Osteoblast (primary cell): ENCODE measurements around the gene ORMDL3. TPM values are rescaled to one million over a fixed set of nuclear protein-coding genes. Genes with fewer than 3 reads are reported as not detected.
A peak's percentile ranks its signal among the peaks of the same experiment; 100 is the strongest.

Experiments
- DNase-seq: peaks from one replicate; pipeline ENCODE4 v3.0.0; 2011; ENCODE audit warnings: low spot score, mixed read lengths; ENCODE audit not compliant: insufficient read length; ENCODE audit errors: missing footprints
- H2AFZ ChIP-seq: 2 replicates; pipeline ENCODE4 v1.6.0; 2011; ENCODE audit warnings: mild to moderate bottlenecking, low read length
- H3K27ac ChIP-seq: 2 replicates; pipeline ENCODE4 v1.5.1; 2011; ENCODE audit warnings: mild to moderate bottlenecking, low read depth, low read length, moderate library complexity
- H3K27me3 ChIP-seq: 2 replicates; pipeline ENCODE4 v1.6.0; 2012; ENCODE audit warnings: mild to moderate bottlenecking, control low read depth, inconsistent platforms, low read length, moderate library complexity; ENCODE audit not compliant: insufficient read depth
- H3K36me3 ChIP-seq: 2 replicates; pipeline ENCODE4 v1.5.1; 2011; ENCODE audit warnings: mild to moderate bottlenecking, low read length, control low read depth, moderate library complexity; ENCODE audit not compliant: insufficient read depth
- H3K4me1 ChIP-seq: 2 replicates; pipeline ENCODE4 v1.5.1; 2011; ENCODE audit warnings: mild to moderate bottlenecking, low read length, control low read depth, moderate library complexity; ENCODE audit not compliant: insufficient read depth
- H3K4me2 ChIP-seq: 2 replicates; pipeline ENCODE4 v1.6.0; 2011; ENCODE audit warnings: mild to moderate bottlenecking, low read length; ENCODE audit not compliant: insufficient read depth
- H3K4me3 ChIP-seq: fragments of 200-600 bp; sonication (generic); 3 replicates; pipeline ENCODE4 v1.5.1; 2012; ENCODE audit warnings: mild to moderate bottlenecking, low read length, inconsistent platforms; ENCODE audit not compliant: insufficient read depth
- H3K79me2 ChIP-seq: 2 replicates; pipeline ENCODE4 v1.6.0; 2012; ENCODE audit warnings: mild to moderate bottlenecking, low read length, control low read depth, inconsistent platforms; ENCODE audit not compliant: insufficient read depth
- H3K9me3 ChIP-seq: 2 replicates; pipeline ENCODE4 v1.5.1; 2011; ENCODE audit warnings: low read depth, low read length, control low read depth
- H4K20me1 ChIP-seq: 2 replicates; pipeline ENCODE4 v1.6.0; 2012; ENCODE audit warnings: mild to moderate bottlenecking, low read length, control low read depth; ENCODE audit not compliant: insufficient read depth
- CTCF ChIP-seq: IDR thresholded peaks from 2 replicates; pipeline ENCODE4 v1.5.1; 2011; ENCODE audit warnings: mild to moderate bottlenecking, low read depth, low read length, moderate library complexity; ENCODE audit errors: extremely low read depth
- total RNA-seq: library from RNA; depleted of rRNA; stranded (reverse); fragments of >200 nt; gene quantifications from 2 replicates; pipeline ENCODE4 v1.2.3, GENCODE V29; 2012

The ORMDL3 gene
- total RNA-seq, 1 donor, result 39.8 TPM

- no peaks in the 10 kb centered on the region for H3K4me1 ChIP-seq
- no peaks in the 10 kb centered on the region for H3K9me3 ChIP-seq
- no peak overlapping the region for H3K4me2 ChIP-seq
- H3K4me3 ChIP-seq, result no peak overlapping the region
- H3K79me2 ChIP-seq, result peaks cover 3% of the 10 kb centered on the region
- DNase-seq, result no peak
- no peak overlapping the region for H3K27ac ChIP-seq
- TF ChIP-seq CTCF, result peak; percentile 22
- H4K20me1 ChIP-seq, result peaks cover 6% of the 10 kb centered on the region
- H2AFZ ChIP-seq, result no peak overlapping the region
- H3K27me3 ChIP-seq, result no peaks in the 10 kb centered on the region
- H3K36me3 ChIP-seq, result peaks cover 42% of the 10 kb centered on the region
These were observed 10.5 kb downstream of the ORMDL3 start for GRCh38 chr17:39916918-39917317.

GRCh38 chr17:39915559-39915958, 11.8 kb downstream of the ORMDL3 start:
- DNase-seq, result no peak
- H3K4me2 ChIP-seq, result no peak overlapping the region
- H3K36me3 ChIP-seq, result peaks cover 30% of the 10 kb centered on the region
- H3K27ac ChIP-seq, result no peak overlapping the region
- H3K4me3 ChIP-seq, result no peak overlapping the region
- H3K4me1 ChIP-seq, result no peaks in the 10 kb centered on the region
- H3K9me3 ChIP-seq, result no peaks in the 10 kb centered on the region
- H2AFZ ChIP-seq, result no peak overlapping the region
- H3K27me3 ChIP-seq, result no peaks in the 10 kb centered on the region
- no peaks in the 10 kb centered on the region for H3K79me2 ChIP-seq
- H4K20me1 ChIP-seq, result peaks cover 3% of the 10 kb centered on the region
- no peak for TF ChIP-seq CTCF

GRCh38 chr17:39913989-39914388, 13.4 kb downstream of the ORMDL3 start:
- Histone ChIP-seq H4K20me1 (no peaks in the 10 kb centered on the region), H3K4me1 (no peaks in the 10 kb centered on the region), H3K9me3 (no peaks in the 10 kb centered on the region), H3K4me3 (no peak overlapping the region), H3K27ac (no peak overlapping the region), H3K27me3 (no peaks in the 10 kb centered on the region), H3K79me2 (no peaks in the 10 kb centered on the region), H3K4me2 (no peak overlapping the region), H2AFZ (no peak overlapping the region), H3K36me3 (peaks cover 20% of the 10 kb centered on the region)
- TF ChIP-seq CTCF, result no peak
- no peak for DNase-seq

GRCh38 chr17:39908789-39909352, 18.5 kb downstream of the ORMDL3 start:
- H3K27me3 ChIP-seq, result no peaks in the 10 kb centered on the region
- no peak for TF ChIP-seq CTCF
- DNase-seq, result no peak

More at GRCh38 chr17:39908789-39909352, 18.5 kb downstream of the ORMDL3 start:
- H3K4me1 ChIP-seq, result no peaks in the 10 kb centered on the region
- no peak overlapping the region for H3K27ac ChIP-seq
- H2AFZ ChIP-seq, result no peak overlapping the region
- no peak overlapping the region for H3K4me3 ChIP-seq
- no peaks in the 10 kb centered on the region for H3K79me2 ChIP-seq
- no peaks in the 10 kb centered on the region for H3K9me3 ChIP-seq
- H4K20me1 ChIP-seq, result no peaks in the 10 kb centered on the region
- H3K36me3 ChIP-seq, result peaks cover 13% of the 10 kb centered on the region
- no peak overlapping the region for H3K4me2 ChIP-seq
